ENCODE results near the gene SLC6A18. TPM values are rescaled to one million over a fixed set of nuclear protein-coding genes. Genes with fewer than 3 reads are reported as not detected.

SLC6A18 gene
- total RNA-seq, 1 donor from 2014 or later = not detected

DNA sequence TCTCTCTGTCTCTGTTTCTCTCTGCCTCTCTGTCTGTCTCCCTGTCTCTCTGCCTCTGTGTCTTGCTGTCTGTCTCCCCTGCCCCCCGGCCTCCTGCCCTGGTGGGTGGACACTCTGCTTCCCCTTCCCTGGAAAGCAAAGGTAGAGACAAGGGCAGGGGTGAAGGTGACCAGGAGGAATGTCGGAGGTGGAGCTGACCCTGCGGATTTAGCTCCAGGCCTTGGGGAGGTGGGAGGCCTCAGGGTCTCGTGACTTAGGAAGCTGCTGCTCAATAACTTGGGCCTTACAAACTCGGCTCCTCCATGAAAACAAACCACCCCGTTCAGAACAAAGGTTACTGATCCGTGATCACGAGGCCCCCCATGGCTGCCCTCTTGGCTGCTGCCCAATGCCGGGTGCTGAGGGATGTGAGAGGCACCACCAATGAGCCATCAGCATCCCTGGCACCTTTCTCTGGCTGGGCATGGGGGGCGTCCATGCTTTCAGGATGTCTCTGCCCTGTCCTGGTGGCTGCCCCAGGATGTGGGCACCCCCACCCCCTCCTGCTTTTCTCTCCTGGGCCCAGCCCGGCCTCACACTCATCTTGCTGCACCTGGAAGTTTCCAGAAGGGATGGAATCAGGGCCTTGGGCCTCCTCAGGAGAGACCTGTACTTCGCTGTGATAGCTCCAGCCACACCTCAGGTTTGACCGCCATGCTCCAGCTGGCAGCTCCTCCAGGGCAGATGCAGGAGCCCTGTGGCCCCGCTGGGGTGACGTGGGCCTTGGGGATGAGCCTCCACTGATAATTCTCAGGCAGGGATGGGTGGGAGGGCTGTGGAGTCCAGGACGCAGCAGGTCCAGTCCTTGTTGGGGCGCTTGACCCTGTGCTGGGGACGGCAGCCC is 38.6 kb upstream of the SLC6A18 start:
- no peak for DNase-seq

DNA sequence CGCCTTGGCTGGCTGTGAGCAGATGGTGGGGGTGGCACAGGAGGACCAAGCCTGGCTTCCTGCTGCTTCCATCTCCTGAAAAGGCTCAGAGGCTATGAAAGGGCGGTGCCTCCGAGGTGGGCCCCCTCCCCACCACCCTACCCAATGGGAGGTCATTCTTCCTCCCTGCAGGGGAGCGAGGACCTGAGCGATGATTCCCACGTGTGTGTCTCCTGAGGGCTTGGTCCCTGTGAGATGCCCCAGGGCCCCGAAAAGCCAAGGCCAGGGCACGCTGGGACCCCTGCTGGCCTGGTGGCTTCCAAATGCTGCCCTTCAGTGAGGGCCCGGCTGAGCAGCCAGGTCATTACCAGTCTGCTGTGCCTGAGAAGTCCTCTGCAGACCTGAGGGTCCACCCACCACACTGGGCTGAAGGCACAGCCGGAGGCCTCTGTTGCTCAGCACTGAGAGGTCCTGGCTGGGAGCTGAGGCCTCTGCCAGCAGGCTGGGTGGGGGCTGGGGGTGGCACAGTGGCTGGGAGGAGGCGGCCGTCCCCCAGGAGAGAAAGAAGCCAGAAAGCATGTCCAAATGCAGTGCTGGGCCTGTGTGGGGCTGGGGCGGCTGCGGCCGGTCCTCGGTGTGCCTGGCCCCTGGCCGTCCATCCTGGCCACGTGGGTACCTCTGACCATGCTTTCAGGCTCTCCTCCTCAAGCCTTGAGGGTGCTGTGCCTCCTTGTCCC is 37.8 kb upstream of the SLC6A18 start:
- no peak for DNase-seq

DNA sequence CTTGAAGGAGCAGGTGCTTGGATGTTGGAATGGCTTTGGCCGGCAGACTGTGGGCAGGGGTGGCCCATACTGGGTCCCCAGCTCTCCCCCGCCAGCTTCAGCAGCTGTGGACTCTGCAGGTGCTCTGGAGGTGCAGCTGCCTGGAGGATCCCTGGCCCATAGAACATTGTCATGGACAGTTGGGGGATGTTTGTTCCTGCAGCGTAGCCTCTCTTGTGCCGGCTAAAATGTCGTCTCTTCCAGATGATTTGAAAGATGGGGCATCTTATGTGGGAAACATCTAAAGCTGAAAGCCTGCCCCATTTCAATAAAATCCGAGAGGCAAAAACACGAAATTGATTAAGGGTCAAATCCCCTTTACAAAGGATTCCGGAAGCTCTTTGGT is 37.2 kb upstream of the SLC6A18 start:
- DNase-seq = no peak

DNA sequence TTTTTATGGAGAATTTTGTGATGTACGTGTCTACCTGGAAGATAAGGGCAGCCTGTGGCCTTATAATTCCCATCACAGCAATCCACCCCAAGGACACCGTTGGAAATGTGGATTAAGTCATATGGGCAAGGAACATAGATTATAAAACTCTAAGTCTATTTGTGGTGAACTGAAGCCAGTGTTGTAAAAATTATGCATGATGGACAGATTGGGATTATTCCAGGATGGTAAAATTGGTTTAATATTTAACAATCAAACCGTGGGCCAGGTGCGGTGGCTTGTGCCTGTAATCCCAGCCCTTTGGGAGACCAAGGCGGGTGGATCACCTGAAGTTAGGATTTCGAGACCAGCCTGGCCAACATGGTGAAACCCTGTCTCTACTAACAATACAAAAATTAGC is 36.7 kb upstream of the SLC6A18 start:
- no peak for DNase-seq

DNA sequence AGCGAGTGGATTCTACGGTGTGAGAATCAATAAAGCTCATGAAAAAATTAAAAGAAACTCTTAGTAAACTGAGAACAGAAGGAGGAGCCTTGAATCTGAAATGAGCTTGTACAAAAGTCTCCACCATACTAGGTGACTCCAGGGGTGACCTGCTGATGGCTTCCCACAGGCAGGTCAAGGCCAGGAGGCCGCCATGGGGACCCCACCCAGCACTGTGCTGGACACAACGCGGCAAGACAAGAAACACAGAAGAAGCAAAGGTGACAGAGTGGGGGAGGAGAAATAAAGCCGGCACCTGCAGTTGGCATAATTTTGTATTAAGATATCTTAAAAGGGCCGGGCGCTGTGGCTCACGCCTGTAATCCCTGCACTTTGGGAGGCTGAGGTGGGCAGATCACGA is 35.9 kb upstream of the SLC6A18 start:
- no peak for DNase-seq

DNA sequence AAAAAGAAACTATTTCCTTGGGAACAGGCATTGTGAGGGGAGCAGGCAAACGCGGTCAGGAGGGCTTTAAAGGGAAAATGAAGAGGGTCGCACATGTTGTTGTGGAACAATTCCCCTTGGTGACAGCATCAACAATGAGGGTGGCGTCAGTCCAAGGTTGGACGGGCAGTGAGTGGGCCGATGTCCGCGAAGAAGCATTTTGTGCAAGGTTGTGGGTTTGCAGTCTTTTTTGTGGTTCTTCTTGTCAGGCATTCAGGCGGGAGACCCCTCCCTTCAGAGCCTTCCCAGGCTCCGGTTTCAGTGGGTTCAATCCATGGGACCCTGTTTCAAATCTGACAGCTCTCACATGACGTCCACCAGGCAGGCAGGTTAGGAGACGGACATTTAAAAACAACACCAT is 34.9 kb upstream of the SLC6A18 start:
- no peak for DNase-seq

DNA sequence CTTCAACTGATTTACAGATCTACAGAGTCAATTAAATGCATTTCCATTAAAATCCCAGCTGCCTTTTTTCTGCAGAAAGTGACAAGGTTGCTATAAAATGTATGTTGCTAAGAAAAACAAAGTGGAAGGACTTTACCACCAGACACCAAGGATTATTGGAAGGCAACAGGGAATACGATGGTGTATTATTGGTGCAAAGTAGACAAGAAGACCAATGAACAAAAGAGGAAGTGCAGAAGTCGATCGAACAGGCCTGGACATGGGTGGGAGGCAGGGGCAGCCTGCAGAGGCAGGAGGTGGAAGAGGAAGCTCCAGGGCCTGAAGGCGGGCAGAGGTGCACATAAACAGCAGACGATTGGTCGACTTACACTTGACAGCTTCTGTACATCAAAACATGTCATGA is 34.3 kb upstream of the SLC6A18 start:
- no peak for DNase-seq

DNA sequence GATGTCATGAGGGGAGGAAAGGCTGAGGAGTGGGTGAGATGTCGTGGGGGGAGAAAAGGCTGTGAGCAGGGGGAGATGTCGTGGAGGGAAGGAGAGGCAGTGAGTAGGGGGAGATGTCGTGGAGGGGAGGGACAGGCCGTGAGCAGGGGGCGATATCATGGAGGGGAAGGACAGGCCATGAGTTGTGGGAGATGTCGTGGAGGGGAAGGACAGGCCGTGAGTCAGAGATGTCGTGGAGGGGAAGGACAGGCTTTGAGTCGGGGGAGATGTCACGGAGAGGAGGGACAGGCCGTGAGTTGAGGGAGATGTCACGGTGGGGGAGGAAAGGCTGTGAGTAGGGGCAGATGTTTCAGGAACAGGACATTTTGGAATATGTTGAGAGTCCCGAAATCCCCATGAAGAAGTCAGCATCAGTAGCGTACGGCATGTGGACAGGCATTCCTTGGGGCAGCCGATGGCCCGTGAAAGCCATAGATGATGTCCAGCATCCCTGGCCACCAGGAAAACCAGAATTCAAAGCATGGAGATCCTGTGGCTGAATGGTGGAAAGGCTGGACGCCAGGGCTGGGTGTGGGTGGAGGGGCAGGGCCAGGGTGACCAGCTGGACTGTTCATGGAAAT is 32.1 kb upstream of the SLC6A18 start:
- DNase-seq = no peak

DNA sequence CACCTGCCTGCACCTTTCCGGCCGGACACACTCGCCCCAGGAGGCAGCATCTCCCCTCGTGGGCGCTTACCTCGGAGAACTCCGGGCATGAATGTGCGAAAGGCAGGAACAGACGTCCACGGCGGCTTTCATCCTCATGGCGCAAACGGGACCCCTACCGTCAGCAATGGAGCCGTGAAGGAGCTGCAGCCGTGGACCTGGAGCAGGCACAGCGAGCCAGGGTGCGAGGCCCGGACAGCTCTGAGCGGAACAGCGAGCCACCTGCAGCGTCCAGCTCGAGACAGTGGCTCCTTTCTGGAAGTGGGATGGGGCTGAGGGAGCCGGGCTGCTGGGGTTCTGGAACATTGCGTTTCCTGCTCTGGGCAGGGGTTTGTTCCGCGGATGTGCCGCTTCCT is 31.6 kb upstream of the SLC6A18 start:
- DNase-seq = no peak

DNA sequence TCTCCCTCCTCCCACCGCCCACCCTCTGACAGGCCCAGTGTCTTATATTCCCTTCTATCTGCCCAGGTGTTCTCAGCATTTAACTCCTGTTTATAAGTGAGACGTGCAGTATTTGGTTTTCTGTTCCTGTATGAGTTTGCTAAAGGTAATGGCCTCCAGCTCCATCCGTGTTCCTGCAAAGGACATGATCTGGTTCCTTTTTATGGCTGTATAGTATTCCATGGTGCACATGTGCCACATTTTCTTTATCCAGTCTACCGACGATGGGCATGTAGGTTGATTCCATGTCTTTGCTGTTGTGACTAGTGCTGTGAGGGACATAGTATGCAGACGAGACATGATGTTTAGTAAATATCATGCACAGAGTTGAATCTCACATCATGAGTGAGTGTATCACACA is 30.8 kb upstream of the SLC6A18 start:
- no peak for DNase-seq

DNA sequence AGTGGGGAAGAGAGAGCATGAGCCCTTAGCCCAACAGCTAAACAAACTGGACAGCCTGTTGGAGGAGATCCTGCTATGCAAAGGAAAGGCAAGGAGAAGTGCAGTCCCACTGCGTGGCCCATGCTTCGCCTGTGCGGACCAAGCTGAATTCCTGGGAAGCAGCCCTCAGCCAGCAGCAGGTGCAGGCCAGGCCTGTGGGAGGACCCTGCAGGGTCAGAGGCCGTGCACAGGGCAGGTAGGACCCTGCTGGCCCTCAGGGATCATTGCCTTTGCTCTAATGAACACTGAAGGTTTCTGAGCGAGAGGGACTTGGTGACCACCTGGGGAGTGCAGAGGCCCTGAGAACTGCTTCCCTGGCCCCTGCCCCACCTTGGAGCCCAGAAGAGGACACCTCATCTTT is 29.7 kb upstream of the SLC6A18 start:
- no peak for DNase-seq

DNA sequence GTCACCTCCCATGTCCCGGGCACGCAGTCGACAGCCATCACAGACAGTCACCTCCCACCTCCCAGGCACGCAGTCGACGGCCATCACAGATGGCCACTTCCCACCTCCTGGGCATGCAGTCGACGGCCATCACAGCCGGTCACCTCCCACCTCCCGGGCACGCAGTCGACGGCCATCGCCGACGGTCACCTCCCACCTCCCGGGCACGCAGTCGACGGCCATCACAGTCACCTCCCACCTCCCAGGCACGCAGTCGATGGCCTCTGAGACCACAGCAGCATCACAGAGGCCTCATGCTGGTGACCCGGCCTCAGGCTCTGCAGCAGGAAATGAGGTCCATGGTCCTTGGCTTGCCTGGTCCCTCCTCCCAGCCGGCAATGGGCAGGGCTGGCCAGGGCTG is 29.3 kb upstream of the SLC6A18 start:
- DNase-seq = no peak

DNA sequence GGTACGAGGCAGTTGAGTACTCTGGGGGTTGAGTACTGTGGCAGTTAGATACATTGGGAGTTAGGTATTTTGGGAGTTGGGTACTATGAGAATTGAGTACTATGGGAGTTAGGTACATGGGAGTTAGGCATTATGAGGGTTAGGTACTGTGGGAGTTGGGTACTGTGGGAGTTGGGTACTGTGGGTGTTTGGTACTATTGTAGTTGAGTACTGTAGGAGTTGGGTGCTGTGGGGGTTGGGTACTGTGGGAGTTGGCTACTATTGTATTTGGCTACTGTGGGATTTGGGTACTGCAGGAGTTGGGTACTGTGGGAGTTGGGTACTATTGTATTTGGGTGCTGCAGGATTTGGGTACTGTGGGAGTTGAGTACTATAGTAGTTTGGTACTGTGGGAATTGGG is 28.6 kb upstream of the SLC6A18 start:
- DNase-seq = no peak

DNA sequence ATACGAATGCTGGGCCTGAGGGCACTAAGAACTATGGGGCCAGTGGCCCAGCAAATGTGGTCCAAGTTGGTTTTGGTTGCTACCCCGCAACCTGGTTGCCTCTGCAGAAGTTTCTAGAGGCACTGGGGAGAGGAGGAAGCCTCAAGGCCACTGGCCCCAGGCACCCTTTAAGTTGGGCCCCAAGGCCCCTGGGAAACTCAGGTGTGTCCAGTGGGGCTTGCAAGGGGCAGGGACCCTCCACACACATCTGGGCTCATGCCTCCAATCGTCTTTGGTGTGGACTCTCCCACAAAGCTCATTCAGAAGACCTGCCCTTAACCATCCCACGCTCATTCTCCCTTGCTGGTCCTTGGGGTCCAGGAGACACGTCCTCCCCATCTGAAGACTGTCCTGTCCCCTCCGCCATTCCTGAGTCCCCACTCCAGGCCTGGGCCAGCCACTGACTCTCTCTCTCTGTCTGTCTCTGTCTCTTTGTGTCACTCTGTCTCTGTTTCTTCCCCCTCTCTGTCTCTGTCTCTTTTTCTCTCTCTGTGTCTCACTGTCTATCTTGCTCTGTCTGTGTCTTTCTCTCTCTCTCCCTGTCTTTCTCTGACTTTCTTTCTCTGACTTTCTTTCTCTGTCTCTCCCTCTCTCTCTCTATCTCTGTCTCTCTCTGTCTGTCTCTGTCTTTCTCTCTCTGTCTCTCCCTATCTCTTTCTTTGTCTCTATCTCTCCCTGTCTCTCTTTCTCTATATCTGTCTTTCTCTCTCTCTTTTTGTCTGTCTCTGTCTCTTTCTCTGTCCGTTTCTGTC is 27.1 kb upstream of the SLC6A18 start:
- no peak for DNase-seq

DNA sequence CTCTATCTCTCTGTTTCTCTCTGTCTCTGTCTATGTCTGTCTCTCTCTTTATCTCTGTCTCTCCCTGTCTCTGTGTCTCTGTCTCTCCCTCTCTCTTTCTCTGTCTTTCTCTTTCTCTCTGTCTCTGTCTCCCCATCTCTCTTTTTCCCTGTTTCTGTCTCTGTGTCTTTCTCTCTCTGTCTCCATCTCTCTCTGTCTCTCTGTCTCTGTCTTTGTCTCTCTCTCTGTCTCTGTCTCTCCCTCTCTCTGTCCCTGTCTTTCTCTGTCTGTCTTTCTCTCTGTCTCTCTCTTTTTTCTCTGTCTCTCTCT is 25.9 kb upstream of the SLC6A18 start:
- DNase-seq = no peak

DNA sequence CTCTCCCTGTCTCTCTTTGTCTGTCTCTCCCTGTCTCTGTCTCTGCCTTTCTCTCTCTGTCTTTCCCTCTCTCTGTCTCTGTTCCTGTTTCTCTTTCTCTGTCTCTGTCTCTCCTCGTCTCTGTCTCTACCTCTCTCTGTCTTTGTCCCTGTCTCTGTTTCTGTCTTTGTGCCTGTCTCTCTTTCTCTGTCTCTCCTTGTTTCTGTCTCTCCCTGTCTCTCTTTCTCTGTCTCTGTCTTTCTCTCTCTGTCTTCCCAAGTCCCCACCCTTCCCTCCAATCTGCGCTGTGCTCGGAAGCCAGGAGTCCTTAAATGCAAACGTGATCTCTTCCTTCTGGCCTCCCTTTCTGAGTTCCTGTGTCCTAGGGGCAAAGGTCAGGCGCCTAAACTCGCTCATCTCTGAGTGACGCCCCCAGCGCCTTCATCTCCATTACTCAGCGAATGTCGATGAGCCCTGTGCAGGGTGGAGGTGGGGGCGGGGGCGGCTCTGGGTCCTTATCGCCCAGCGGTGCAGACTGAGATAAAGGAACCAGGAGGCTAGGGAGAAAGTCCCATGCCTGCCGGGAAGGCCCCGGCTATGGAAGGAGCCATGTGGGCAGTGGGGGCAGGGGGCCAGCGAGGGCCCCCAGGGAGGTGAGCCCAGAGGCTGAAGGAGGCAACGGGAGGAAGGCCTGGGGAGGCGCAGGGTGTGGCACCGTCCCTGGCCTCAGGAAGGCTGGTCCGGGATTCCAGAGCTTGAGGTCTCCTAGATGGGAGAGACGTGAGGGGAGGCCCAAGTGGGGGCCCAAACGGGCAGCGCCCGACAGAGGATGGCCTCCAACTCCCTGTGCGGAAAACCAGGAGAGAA is 25.3 kb upstream of the SLC6A18 start:
- no peak for DNase-seq

DNA sequence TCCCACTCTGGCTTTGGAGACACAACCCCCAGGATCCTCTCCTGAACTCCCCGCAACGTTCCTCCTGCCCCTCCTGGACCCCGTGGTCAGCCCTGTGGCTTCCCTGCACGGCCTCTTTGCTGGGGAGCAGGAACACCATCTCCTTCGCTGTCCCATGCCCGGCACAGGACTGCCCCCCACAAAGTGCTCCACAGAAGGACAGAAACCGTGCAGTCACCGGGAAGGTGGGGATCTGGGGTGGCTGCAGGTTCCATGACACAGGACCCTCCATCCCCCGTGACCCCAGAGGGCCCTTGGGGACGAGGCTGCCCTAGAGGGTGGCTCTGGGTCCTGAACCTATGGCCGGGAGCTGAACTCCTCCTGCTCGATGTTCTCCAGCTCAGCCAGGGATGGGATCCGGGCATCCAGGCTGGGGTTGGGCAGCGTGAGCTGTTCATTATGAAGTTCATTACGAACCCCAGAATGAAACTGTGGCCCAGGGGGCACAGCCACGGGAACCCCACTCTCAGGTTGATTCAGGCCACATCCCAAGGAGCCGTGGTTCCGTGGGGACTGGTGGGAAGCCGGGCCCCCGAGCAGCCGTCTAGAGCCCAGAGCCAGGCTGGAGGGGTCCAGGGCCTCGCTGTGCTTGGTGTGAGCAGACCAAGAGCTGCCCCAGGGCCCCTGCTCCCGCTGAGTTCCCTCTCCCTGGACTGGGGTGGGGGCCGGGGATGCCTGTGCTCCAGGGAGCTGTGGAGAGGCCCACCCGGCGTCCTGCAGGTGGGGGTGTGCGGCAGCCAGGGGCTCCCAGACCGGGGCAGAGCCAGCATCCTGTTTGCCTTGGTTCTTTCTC is 24.5 kb upstream of the SLC6A18 start:
- DNase-seq = no peak

DNA sequence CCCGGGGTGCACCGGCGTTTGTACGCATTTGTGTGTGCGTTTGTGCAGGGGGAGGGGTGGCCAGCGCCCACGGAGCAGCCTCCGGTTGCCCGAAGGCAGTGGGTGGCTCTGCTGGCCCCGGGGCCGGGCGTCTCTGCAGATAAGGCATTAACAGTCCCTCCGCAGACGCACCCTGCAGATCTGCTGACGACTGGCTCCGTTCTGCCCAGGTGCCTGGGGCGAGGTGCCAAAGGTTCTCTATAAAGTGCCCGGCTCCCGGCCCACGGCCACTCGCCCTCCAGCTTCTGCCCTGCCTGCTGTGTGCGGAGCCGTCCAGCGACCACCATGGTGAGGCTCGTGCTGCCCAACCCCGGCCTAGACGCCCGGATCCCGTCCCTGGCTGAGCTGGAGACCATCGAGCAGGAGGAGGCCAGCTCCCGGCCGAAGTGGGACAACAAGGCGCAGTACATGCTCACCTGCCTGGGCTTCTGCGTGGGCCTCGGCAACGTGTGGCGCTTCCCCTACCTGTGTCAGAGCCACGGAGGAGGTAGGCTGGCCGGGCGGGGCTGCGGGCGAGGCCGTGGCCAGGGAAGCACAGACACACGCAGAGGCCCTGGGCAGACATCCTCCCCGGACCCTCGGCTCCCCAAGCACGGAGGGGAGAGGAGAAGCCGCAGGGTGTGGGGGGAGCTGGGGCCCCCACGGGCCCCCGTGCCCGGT is 23.7 kb upstream of the SLC6A18 start, which contains the start of gene SLC6A19:
Gene SLC6A19, plus strand, starts transcription at position 269 of the 699 bp plus-strand sequence. Its CDS starts 56 bp downstream, at position 325.
- DNase-seq = no peak

DNA sequence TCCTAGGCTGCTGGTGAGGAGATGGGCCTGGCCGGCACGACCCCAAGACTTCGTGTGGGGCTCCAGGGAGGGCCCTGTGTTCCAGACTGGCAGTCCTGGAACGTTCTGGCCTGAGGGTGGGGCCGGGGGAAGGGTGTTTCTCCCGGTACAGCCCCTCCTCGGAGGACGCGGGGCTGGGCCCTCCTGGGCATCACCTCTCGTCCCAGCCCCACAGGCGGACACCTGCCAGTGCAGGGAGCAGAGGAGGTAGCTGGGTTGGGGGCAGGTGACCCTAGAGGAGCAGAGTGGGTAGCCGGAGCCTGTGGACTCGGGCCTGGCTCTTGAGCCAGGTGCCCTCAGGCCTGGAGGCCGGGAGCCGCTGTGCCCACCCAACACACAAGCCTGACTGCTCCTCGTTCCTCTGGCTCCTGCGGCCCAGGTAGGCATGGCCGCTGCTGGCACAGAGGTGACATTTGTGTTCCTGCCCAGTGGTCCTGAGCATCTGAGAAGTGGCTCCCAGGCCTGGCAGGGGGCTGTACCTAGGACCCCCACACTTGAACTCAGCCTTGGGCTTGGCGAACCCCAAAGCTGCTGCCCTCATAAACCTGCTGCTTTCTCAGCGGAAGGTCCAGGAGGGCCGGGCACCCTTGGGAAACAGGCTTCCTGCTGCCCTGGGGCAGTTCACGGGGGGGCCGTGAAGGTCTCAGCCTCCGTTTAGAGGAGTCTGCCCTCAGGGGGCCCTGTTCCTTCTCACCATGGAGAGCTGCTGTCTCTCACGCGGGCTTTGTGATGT is 23.0 kb upstream of the SLC6A18 start:
- no peak for DNase-seq
